ENCODE results near the gene C2.

DNA sequence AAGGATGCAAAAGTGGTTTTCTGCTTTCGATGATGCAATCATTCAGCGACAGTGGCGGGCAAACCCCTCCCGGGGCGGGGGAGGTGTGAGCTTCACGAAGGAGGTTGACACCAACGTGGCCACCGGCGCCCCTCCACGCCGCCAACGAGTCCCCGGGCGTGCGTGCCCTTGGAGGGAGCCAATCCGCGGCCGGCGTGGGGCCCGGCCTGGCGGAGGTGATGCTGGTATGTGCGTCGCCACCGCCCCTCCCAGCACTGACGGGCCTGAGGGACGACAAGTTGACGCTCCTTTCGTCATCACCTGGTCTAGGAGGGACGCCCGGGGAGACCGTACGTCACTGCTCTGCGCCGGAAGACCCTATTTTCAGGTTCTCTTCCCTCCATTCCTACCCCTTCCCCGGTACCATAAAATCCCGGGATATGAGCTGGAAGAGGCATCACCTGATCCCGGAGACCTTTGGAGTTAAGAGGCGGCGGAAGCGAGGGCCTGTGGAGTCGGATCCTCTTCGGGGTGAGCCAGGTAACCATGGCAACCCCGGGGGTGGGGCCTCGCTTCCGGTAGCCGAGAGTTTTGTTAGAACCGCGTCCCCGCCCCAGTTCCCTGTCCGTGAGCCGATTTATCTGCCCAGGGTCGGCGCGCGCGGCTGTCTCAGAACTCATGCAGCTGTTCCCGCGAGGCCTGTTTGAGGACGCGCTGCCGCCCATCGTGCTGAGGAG lies 44.6 kb downstream of the C2 start, which contains the start of gene DXO:
- TF ChIP-seq, protein P1, sequence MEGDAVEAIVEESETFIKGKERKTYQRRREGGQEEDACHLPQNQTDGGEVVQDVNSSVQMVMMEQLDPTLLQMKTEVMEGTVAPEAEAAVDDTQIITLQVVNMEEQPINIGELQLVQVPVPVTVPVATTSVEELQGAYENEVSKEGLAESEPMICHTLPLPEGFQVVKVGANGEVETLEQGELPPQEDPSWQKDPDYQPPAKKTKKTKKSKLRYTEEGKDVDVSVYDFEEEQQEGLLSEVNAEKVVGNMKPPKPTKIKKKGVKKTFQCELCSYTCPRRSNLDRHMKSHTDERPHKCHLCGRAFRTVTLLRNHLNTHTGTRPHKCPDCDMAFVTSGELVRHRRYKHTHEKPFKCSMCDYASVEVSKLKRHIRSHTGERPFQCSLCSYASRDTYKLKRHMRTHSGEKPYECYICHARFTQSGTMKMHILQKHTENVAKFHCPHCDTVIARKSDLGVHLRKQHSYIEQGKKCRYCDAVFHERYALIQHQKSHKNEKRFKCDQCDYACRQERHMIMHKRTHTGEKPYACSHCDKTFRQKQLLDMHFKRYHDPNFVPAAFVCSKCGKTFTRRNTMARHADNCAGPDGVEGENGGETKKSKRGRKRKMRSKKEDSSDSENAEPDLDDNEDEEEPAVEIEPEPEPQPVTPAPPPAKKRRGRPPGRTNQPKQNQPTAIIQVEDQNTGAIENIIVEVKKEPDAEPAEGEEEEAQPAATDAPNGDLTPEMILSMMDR (IDR thresholded peaks at IDR 0.05; ENCODE audit: insufficient read depth, low read length) = no peak
- TF ChIP-seq, protein P2, sequence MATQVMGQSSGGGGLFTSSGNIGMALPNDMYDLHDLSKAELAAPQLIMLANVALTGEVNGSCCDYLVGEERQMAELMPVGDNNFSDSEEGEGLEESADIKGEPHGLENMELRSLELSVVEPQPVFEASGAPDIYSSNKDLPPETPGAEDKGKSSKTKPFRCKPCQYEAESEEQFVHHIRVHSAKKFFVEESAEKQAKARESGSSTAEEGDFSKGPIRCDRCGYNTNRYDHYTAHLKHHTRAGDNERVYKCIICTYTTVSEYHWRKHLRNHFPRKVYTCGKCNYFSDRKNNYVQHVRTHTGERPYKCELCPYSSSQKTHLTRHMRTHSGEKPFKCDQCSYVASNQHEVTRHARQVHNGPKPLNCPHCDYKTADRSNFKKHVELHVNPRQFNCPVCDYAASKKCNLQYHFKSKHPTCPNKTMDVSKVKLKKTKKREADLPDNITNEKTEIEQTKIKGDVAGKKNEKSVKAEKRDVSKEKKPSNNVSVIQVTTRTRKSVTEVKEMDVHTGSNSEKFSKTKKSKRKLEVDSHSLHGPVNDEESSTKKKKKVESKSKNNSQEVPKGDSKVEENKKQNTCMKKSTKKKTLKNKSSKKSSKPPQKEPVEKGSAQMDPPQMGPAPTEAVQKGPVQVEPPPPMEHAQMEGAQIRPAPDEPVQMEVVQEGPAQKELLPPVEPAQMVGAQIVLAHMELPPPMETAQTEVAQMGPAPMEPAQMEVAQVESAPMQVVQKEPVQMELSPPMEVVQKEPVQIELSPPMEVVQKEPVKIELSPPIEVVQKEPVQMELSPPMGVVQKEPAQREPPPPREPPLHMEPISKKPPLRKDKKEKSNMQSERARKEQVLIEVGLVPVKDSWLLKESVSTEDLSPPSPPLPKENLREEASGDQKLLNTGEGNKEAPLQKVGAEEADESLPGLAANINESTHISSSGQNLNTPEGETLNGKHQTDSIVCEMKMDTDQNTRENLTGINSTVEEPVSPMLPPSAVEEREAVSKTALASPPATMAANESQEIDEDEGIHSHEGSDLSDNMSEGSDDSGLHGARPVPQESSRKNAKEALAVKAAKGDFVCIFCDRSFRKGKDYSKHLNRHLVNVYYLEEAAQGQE (IDR thresholded peaks at IDR 0.05; ENCODE audit: insufficient replicate concordance, low read depth) = no peak
- TF ChIP-seq SPI1 (IDR thresholded peaks at IDR 0.05; ENCODE audit: borderline replicate concordance, low read depth) = no peak
- peak; percentile 39; the same call in 1 of the 2 replicates for TF ChIP-seq POLR2AphosphoS5 (IDR thresholded peaks at IDR 0.05; ENCODE audit: low read depth)
